AG10803 (cell line): Measurements from ENCODE around the gene SLC25A30.

Experiments
- DNase-seq: peaks from one replicate; pipeline ENCODE4 v3.0.0; 2010; ENCODE audit warnings: low read depth
- H3K4me3 ChIP-seq: 2 replicates; pipeline ENCODE4 v1.5.1; 2011; ENCODE audit warnings: mild to moderate bottlenecking, low read length, control low read depth
- TF ChIP-seq, protein P1 (sequence below): conservative IDR thresholded peaks from 2 replicates; pipeline ENCODE4 v1.5.1; 2011; ENCODE audit warnings: mild to moderate bottlenecking, low read length, control low read depth, inconsistent platforms

Gene SLC25A30

GRCh38 chr13:45411631-45412030 is 6.5 kb downstream of the SLC25A30 start:
- DNase-seq: no peak
- no peak overlapping the region for H3K4me3 ChIP-seq
- TF ChIP-seq, protein P1, sequence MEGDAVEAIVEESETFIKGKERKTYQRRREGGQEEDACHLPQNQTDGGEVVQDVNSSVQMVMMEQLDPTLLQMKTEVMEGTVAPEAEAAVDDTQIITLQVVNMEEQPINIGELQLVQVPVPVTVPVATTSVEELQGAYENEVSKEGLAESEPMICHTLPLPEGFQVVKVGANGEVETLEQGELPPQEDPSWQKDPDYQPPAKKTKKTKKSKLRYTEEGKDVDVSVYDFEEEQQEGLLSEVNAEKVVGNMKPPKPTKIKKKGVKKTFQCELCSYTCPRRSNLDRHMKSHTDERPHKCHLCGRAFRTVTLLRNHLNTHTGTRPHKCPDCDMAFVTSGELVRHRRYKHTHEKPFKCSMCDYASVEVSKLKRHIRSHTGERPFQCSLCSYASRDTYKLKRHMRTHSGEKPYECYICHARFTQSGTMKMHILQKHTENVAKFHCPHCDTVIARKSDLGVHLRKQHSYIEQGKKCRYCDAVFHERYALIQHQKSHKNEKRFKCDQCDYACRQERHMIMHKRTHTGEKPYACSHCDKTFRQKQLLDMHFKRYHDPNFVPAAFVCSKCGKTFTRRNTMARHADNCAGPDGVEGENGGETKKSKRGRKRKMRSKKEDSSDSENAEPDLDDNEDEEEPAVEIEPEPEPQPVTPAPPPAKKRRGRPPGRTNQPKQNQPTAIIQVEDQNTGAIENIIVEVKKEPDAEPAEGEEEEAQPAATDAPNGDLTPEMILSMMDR: no peak

GRCh38 chr13:45411221-45411620 is 7.0 kb downstream of the SLC25A30 start:
- no peak overlapping the region for H3K4me3 ChIP-seq
- no peak for DNase-seq
- TF ChIP-seq, protein P1: no peak

- H3K4me3 ChIP-seq: no peak overlapping the region
- no peak for DNase-seq
- TF ChIP-seq, protein P1: no peak
These were observed 7.7 kb downstream of the SLC25A30 start for GRCh38 chr13:45410466-45410865.

- DNase-seq: no peak
- TF ChIP-seq, protein P1: no peak
- no peak overlapping the region for H3K4me3 ChIP-seq
These were observed 8.2 kb downstream of the SLC25A30 start for GRCh38 chr13:45410001-45410400.

- TF ChIP-seq, protein P1: no peak
- DNase-seq: no peak
- H3K4me3 ChIP-seq: no peak overlapping the region
These were observed 11.8 kb downstream of the SLC25A30 start for GRCh38 chr13:45406421-45406820.

GRCh38 chr13:45403081-45403480 is 15.1 kb downstream of the SLC25A30 start:
- DNase-seq: no peak
- TF ChIP-seq, protein P1: no peak
- H3K4me3 ChIP-seq: no peak overlapping the region

- TF ChIP-seq, protein P1: no peak
- H3K4me3 ChIP-seq: no peak overlapping the region
- no peak for DNase-seq
These were observed 15.5 kb downstream of the SLC25A30 start for GRCh38 chr13:45402641-45403040.
